Measurements from ENCODE around the gene SPOUT1.
"Not testable (repeated sequence)": the region's sequence is repeated elsewhere in the genome, so short reads cannot be mapped to it uniquely, and the experiment has no call there.

The SPOUT1 gene

GRCh38 chr9:128829477-128830251 is at the start of gene SPOUT1:
TSS of gene SPOUT1 (minus strand) at chr9:128829794. CDS start at chr9:128829780, 14 bp downstream.
- FAIRE-seq, result no peak

GRCh38 chr9:128877852-128878251 is 48.3 kb upstream of the SPOUT1 start:
- FAIRE-seq, result no peak

- not testable (repeated sequence) for FAIRE-seq
These were observed 41.3 kb upstream of the SPOUT1 start for GRCh38 chr9:128870941-128871265.

- no peak for FAIRE-seq
These were observed 40.7 kb upstream of the SPOUT1 start for GRCh38 chr9:128870128-128870940.

GRCh38 chr9:128863647-128864046 is 34.1 kb upstream of the SPOUT1 start:
- FAIRE-seq, result no peak

- no peak for FAIRE-seq
These were observed 32.8 kb upstream of the SPOUT1 start for GRCh38 chr9:128862401-128862851.

GRCh38 chr9:128861501-128861900 is 31.9 kb upstream of the SPOUT1 start:
- FAIRE-seq, result no peak

GRCh38 chr9:128860937-128861336 is 31.3 kb upstream of the SPOUT1 start:
- no peak for FAIRE-seq

- not testable (repeated sequence) for FAIRE-seq
These were observed 28.9 kb upstream of the SPOUT1 start for GRCh38 chr9:128858476-128858875.

GRCh38 chr9:128854454-128854853 is 24.9 kb upstream of the SPOUT1 start:
- not testable (repeated sequence) for FAIRE-seq

GRCh38 chr9:128852646-128853045 is 23.1 kb upstream of the SPOUT1 start:
- FAIRE-seq, result not testable (repeated sequence)

- not testable (repeated sequence) for FAIRE-seq
These were observed 22.4 kb upstream of the SPOUT1 start for GRCh38 chr9:128851779-128852600.

- not testable (repeated sequence) for FAIRE-seq
These were observed 21.4 kb upstream of the SPOUT1 start for GRCh38 chr9:128851024-128851423.

GRCh38 chr9:128847803-128848202 is 18.2 kb upstream of the SPOUT1 start:
- no peak for FAIRE-seq

GRCh38 chr9:128846680-128847030 is 17.1 kb upstream of the SPOUT1 start:
- no peak for FAIRE-seq

- FAIRE-seq, result no peak
These were observed 15.8 kb upstream of the SPOUT1 start for GRCh38 chr9:128845186-128845931.

- not testable (repeated sequence) for FAIRE-seq
These were observed 13.6 kb upstream of the SPOUT1 start for GRCh38 chr9:128843171-128843570.

- no peak for FAIRE-seq
These were observed 12.3 kb upstream of the SPOUT1 start for GRCh38 chr9:128841694-128842492.

- no peak for FAIRE-seq
These were observed 10.9 kb upstream of the SPOUT1 start for GRCh38 chr9:128840524-128840923.

- no peak for FAIRE-seq
These were observed 8.7 kb upstream of the SPOUT1 start for GRCh38 chr9:128838338-128838737.

GRCh38 chr9:128836509-128837145 is 7.0 kb upstream of the SPOUT1 start:
- no peak for FAIRE-seq
